Epithelial cell of esophagus (primary cell): ENCODE measurements around the gene SALL1.

Experiments
- DNase-seq: peaks from one replicate; pipeline ENCODE4 v3.0.0; 2010; ENCODE audit warnings: low read depth
- H3K4me3 ChIP-seq: 2 replicates; pipeline ENCODE4 v1.5.1; 2011; ENCODE audit warnings: mild to moderate bottlenecking, low read length, control low read depth
- TF ChIP-seq, protein P1 (sequence below): IDR thresholded peaks from 2 replicates; pipeline ENCODE4 v1.5.1; 2011; ENCODE audit warnings: low read depth, mild to moderate bottlenecking, low read length, control low read depth, inconsistent platforms; ENCODE audit not compliant: insufficient read depth; ENCODE audit errors: missing control alignments

The SALL1 gene

GRCh38 chr16:51141541-51141940, 9.5 kb downstream of the SALL1 start:
- TF ChIP-seq, protein P1, sequence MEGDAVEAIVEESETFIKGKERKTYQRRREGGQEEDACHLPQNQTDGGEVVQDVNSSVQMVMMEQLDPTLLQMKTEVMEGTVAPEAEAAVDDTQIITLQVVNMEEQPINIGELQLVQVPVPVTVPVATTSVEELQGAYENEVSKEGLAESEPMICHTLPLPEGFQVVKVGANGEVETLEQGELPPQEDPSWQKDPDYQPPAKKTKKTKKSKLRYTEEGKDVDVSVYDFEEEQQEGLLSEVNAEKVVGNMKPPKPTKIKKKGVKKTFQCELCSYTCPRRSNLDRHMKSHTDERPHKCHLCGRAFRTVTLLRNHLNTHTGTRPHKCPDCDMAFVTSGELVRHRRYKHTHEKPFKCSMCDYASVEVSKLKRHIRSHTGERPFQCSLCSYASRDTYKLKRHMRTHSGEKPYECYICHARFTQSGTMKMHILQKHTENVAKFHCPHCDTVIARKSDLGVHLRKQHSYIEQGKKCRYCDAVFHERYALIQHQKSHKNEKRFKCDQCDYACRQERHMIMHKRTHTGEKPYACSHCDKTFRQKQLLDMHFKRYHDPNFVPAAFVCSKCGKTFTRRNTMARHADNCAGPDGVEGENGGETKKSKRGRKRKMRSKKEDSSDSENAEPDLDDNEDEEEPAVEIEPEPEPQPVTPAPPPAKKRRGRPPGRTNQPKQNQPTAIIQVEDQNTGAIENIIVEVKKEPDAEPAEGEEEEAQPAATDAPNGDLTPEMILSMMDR = no peak

GRCh38 chr16:51141106-51141505, 10.0 kb downstream of the SALL1 start:
- TF ChIP-seq, protein P1 = no peak

More at GRCh38 chr16:51141541-51141940, 9.5 kb downstream of the SALL1 start:
- no peak overlapping the region for H3K4me3 ChIP-seq
- no peak for DNase-seq

GRCh38 chr16:51140112-51140511, 11.0 kb downstream of the SALL1 start:
- no peak for DNase-seq
- TF ChIP-seq, protein P1 = no peak

More at GRCh38 chr16:51141106-51141505, 10.0 kb downstream of the SALL1 start:
- no peak overlapping the region for H3K4me3 ChIP-seq
- DNase-seq = no peak

GRCh38 chr16:51139568-51139967, 11.5 kb downstream of the SALL1 start:
- TF ChIP-seq, protein P1 = no peak
- DNase-seq = no peak
- no peak overlapping the region for H3K4me3 ChIP-seq

More at GRCh38 chr16:51140112-51140511, 11.0 kb downstream of the SALL1 start:
- no peak overlapping the region for H3K4me3 ChIP-seq

DNA sequence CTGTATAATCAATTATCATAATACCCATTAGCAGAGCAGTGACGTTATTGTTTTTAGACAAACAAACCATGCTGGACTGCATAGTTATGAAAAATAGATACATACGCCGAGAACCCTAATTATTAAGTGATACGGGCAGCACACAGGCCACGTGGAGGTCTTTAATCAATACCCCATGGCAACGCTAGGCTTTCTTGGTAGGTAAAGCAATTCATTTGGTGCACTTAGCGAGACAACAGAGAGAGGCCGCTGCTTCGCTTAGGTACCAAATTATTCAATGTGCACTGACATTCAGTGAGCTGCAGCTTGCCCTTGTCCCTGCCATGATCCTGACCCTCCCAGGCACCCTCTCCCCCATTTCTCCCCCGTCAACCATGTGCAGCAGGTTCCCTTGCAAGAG, 12.9 kb downstream of the SALL1 start:
- no peak for DNase-seq
- TF ChIP-seq, protein P1 = no peak
- H3K4me3 ChIP-seq = no peak overlapping the region

DNA sequence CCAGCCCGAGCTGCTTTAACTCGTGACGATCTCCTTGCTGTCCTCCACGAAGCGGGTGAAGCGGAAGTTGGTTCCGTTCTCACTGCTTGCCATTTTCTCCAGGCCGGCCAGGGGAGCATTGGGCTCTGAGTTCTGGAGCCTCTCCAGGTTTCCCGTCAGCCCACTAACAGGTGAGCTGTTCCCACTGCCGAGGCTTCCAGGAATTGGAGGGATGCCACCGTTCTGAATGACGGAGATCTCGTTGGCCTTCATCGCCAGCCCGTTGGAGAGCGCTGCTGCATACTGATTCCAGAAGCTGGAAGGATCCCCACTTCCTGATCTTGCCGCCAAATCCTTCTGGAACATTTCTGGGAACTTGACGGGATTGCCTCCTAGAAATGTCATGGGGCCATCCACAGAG, 14.0 kb downstream of the SALL1 start:
- no peak overlapping the region for H3K4me3 ChIP-seq
- TF ChIP-seq, protein P1 = no peak
- DNase-seq = no peak

DNA sequence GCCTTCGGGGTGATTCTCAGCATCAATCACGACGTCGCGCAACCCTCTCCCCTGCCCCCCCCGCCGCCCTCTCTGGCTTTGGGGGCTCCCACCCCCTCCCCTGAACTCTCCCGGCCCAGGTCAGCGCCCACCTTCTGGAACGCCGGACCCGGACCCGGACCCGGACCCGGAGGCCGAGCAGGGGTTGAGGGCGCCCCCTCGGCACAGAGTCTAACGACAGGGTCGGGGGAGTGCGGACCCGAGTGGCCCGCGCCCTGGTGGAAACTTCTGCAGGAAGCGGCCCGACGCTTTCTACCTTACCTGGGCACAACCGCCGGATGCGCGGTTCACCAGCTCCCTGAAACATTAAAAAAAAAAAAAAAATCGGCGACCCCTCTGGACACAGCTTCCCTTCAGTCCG, 16.2 kb downstream of the SALL1 start:
- no peak for DNase-seq
- TF ChIP-seq, protein P1 = no peak
- H3K4me3 ChIP-seq = no peak overlapping the region
